ENCODE results near the gene GHRL.

DNA sequence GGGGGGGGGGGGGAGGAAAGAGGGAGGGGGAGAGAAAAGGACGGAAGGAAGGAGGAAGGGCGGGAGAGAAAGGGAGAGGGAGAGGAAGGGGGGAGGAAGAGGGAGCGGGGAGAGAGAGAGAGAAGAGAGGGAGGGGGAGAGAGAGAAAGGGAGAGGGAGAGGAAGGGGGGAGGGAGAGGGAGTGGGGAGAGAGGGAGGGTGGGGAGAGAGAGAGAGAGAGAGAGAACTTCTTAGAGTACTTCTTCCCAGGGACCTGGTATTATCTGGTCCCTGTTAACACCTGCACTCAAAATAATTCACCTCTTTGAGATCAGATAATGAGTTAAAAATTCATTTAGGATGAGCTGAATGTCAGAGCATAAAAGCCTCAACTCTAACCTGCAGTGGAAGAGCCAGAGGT lies 27.1 kb upstream of the GHRL start:
- TF ChIP-seq, protein P1, sequence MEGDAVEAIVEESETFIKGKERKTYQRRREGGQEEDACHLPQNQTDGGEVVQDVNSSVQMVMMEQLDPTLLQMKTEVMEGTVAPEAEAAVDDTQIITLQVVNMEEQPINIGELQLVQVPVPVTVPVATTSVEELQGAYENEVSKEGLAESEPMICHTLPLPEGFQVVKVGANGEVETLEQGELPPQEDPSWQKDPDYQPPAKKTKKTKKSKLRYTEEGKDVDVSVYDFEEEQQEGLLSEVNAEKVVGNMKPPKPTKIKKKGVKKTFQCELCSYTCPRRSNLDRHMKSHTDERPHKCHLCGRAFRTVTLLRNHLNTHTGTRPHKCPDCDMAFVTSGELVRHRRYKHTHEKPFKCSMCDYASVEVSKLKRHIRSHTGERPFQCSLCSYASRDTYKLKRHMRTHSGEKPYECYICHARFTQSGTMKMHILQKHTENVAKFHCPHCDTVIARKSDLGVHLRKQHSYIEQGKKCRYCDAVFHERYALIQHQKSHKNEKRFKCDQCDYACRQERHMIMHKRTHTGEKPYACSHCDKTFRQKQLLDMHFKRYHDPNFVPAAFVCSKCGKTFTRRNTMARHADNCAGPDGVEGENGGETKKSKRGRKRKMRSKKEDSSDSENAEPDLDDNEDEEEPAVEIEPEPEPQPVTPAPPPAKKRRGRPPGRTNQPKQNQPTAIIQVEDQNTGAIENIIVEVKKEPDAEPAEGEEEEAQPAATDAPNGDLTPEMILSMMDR (IDR thresholded peaks at IDR 0.05; ENCODE audit: low read depth, low read length) = no peak
- TF ChIP-seq EZH2phosphoT487 (IDR thresholded peaks at IDR 0.05; ENCODE audit: low read depth) = no peak
